ENCODE measurements around the gene ATF7. TPM values are rescaled to one million over a fixed set of nuclear protein-coding genes. Genes with fewer than 3 reads are reported as not detected.
"Not testable (repeated sequence)": the region's sequence is repeated elsewhere in the genome, so short reads cannot be mapped to it uniquely, and the experiment has no call there.

Gene ATF7
- total RNA-seq, 1 experiment from 2014 or later, result 44.3 TPM

GRCh38 chr12:53550595-53550994 is 75.6 kb downstream of the ATF7 start:
- no TSS peak for BruUV-seq (replicated peaks)
- DNase-seq (ENCODE audit: low spot score), result no peak
- Histone ChIP-seq H3K4me3 (ENCODE audit: low read depth, low read length, poor library complexity, severe bottlenecking) (no peak overlapping the region), H3K27me3 (replicated peaks; ENCODE audit: insufficient read depth, low read depth, low read length, poor library complexity) (no peaks in the 10 kb centered on the region), H3K27ac (ENCODE audit: low read depth, low read length, poor library complexity, severe bottlenecking) (no peak overlapping the region), H3K9me3 (ENCODE audit: low read depth, low read length, poor library complexity, severe bottlenecking) (no peaks in the 10 kb centered on the region), H3K36me3 (ENCODE audit: insufficient read depth, low read length, poor library complexity, severe bottlenecking) (peaks cover 10% of the 10 kb centered on the region), H3K4me1 (ENCODE audit: insufficient read depth, low read length, poor library complexity, severe bottlenecking) (peaks cover 19% of the 10 kb centered on the region)
- POLR2A ChIA-PET (ENCODE audit: low non-redundant PET), result interaction anchor here (0.6 kb wide), 1 partner anchor 80 kb away, joined by 12 read pairs; no protein-coding TSS in a partner anchor
- intact Hi-C loops (cut with micrococcal nuclease; ENCODE audit: unreplicated experiment), result no loop called here
- no peak for TF ChIP-seq EZH2 (IDR thresholded peaks at IDR 0.05; ENCODE audit: borderline replicate concordance, low read depth, low read length, poor library complexity, severe bottlenecking)
- CTCF ChIA-PET, result no interaction called here

- H3K36me3 ChIP-seq (ENCODE audit: insufficient read depth, low read length, poor library complexity, severe bottlenecking); intact Hi-C loops (cut with micrococcal nuclease; ENCODE audit: unreplicated experiment); H3K9me3 ChIP-seq (ENCODE audit: low read depth, low read length, poor library complexity, severe bottlenecking); CTCF ChIA-PET; BruUV-seq (replicated peaks); H3K4me3 ChIP-seq (ENCODE audit: low read depth, low read length, poor library complexity, severe bottlenecking); H3K27ac ChIP-seq (ENCODE audit: low read depth, low read length, poor library complexity, severe bottlenecking); DNase-seq (ENCODE audit: low spot score); H3K27me3 ChIP-seq (replicated peaks; ENCODE audit: insufficient read depth, low read depth, low read length, poor library complexity): not testable (repeated sequence)
- peaks cover 19% of the 10 kb centered on the region for H3K4me1 ChIP-seq (ENCODE audit: insufficient read depth, low read length, poor library complexity, severe bottlenecking)
- POLR2A ChIA-PET (ENCODE audit: low non-redundant PET), result interaction anchor here (0.6 kb wide), 1 partner anchor 79 kb away, joined by 12 read pairs; no protein-coding TSS in a partner anchor
Observed at GRCh38 chr12:53550131-53550530, 76.1 kb downstream of the ATF7 start.

DNA sequence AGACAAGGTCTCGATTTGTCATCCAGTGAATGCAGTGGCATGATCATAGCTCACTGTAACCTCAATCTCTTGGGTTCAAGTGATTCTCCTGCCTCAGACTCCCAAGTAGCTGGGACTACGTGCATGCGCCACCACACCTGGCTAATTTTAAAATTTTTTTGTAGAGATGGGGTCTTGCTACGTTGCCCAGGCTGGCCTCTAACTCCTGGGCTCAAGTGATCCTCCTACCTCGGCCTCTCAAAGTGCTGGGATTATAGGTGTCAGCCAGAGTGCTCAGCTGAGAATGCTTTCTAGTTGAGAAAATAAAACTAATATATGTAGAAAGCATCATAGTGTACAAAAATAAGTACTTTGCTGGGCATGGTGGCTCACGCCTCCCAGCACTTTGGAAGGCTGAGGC is 77.8 kb downstream of the ATF7 start:
- H3K9me3 ChIP-seq (ENCODE audit: low read depth, low read length, poor library complexity, severe bottlenecking); H3K27ac ChIP-seq (ENCODE audit: low read depth, low read length, poor library complexity, severe bottlenecking); BruUV-seq (replicated peaks); DNase-seq (ENCODE audit: low spot score); CTCF ChIA-PET; intact Hi-C loops (cut with micrococcal nuclease; ENCODE audit: unreplicated experiment); H3K36me3 ChIP-seq (ENCODE audit: insufficient read depth, low read length, poor library complexity, severe bottlenecking); POLR2A ChIA-PET (ENCODE audit: low non-redundant PET); H3K4me3 ChIP-seq (ENCODE audit: low read depth, low read length, poor library complexity, severe bottlenecking); H3K27me3 ChIP-seq (replicated peaks; ENCODE audit: insufficient read depth, low read depth, low read length, poor library complexity): not testable (repeated sequence)
- H3K4me1 ChIP-seq (ENCODE audit: insufficient read depth, low read length, poor library complexity, severe bottlenecking), result peaks cover 27% of the 10 kb centered on the region

DNA sequence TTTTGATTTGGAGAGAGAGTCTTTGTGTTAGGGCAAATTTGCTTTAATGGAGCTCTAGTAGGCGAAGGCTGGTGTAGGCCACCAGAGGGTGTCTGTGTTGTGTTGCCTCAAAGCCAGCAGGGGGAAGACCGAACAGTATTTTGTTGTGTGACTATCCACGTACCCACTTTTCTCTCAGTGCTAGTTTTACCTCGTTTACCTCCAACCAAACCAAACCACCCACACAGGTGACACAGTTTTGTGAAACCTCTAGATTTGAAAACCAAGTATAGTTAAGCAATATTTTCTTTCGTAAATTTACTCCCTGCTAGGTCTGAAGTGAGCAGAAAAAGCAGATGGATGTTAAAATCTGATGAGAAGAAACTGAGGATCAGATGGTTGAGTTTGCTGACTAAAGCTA is 82.6 kb downstream of the ATF7 start:
- peak overlapping the region; percentile 62 for H3K27ac ChIP-seq (ENCODE audit: low read depth, low read length, poor library complexity, severe bottlenecking)
- POLR2A ChIA-PET (ENCODE audit: low non-redundant PET), result interaction anchor here (0.6 to 0.9 kb wide), 2 partner anchors 27 to 132 kb away, joined by 3 to 6 read pairs; partner anchors contain the start of gene ATP5MC2
- TF ChIP-seq CTCF (conservative IDR thresholded peaks at IDR 0.05; ENCODE audit: low read depth, low read length), result peak; percentile 93
- no peak for TF ChIP-seq EZH2 (IDR thresholded peaks at IDR 0.05; ENCODE audit: borderline replicate concordance, low read depth, low read length, poor library complexity, severe bottlenecking)

More for the DNA sequence above, 82.6 kb downstream of the ATF7 start:
- peak; percentile 83 for DNase-seq (ENCODE audit: low spot score)
- Histone ChIP-seq H3K36me3 (ENCODE audit: insufficient read depth, low read length, poor library complexity, severe bottlenecking) (peaks cover 24% of the 10 kb centered on the region), H3K4me1 (ENCODE audit: insufficient read depth, low read length, poor library complexity, severe bottlenecking) (peaks cover 14% of the 10 kb centered on the region), H3K9me3 (ENCODE audit: low read depth, low read length, poor library complexity, severe bottlenecking) (no peaks in the 10 kb centered on the region), H3K4me3 (ENCODE audit: low read depth, low read length, poor library complexity, severe bottlenecking) (no peak overlapping the region), H3K27me3 (replicated peaks; ENCODE audit: insufficient read depth, low read depth, low read length, poor library complexity) (no peaks in the 10 kb centered on the region)
- intact Hi-C loops (cut with micrococcal nuclease; ENCODE audit: unreplicated experiment), result loop anchor here (1.0 to 2.0 kb wide), 2 partner anchors 133 to 203 kb away; partner anchors contain the start of gene ATP5MC2
- CTCF ChIA-PET, result interaction anchor here (0.5 to 2.2 kb wide), 12 partner anchors 9 to 746 kb away, joined by 3 to 35 read pairs (median 3); partner anchors contain the start of gene ATP5MC2
- BruUV-seq (replicated peaks), result no TSS peak
